Activated CD8-positive, alpha-beta T cell treated with anti-CD3 and anti-CD28 coated beads for 36 hours (primary cell): Measurements from ENCODE around the gene ELMOD3. TPM values are rescaled to one million over a fixed set of nuclear protein-coding genes. Genes with fewer than 3 reads are reported as not detected.
"Not testable (repeated sequence)": the region's sequence is repeated elsewhere in the genome, so short reads cannot be mapped to it uniquely, and the experiment has no call there.

ENCODE experiments used
- ATAC-seq: fragments of 200-7000 bp; cut with Tn5 transposase; one replicate; pipeline ENCODE4 v1.10.0; 2021; ENCODE audit warnings: mild to moderate bottlenecking, moderate library complexity
- CTCF ChIA-PET: fragments of 350-600 bp; sonication (Branson Sonifier 250); formaldehyde crosslinking; loops from one replicate; lab custom pipeline; 2021; ENCODE audit warnings: antibody characterized with exemption; lab: Charles Lee
- POLR2A ChIA-PET: fragments of 350-600 bp; sonication (Branson Sonifier 250); formaldehyde crosslinking; loops from one replicate; lab custom pipeline; 2021; ENCODE audit warnings: antibody characterized with exemption; lab: Charles Lee
- DNase-seq: peaks from one replicate; pipeline ENCODE4 v3.0.0-alpha.2; 2020
- H3K27ac Mint-ChIP-seq: one replicate; pipeline ENCODE4 v1.8.0; 2021; ENCODE audit warnings: mild to moderate bottlenecking, mixed read lengths
- H3K27me3 Mint-ChIP-seq: one replicate; pipeline ENCODE4 v1.8.0; 2021; ENCODE audit warnings: mixed read lengths
- H3K36me3 Mint-ChIP-seq: one replicate; pipeline ENCODE4 v1.8.0; 2021; ENCODE audit warnings: low read depth, mixed read lengths
- H3K4me1 Mint-ChIP-seq: one replicate; pipeline ENCODE4 v1.8.0; 2021; ENCODE audit warnings: low read depth, mixed read lengths
- H3K4me3 Mint-ChIP-seq: one replicate; pipeline ENCODE4 v1.8.0; 2021; ENCODE audit warnings: mild to moderate bottlenecking, moderate library complexity, mixed read lengths
- H3K9me3 Mint-ChIP-seq: one replicate; pipeline ENCODE4 v1.8.0; 2021; ENCODE audit warnings: mixed read lengths
- CTCF ChIP-seq: fragments of 200-600 bp; IDR thresholded peaks from one replicate; pipeline ENCODE4 v1.8.0; 2022; ENCODE audit warnings: antibody characterized with exemption, mild to moderate bottlenecking
- intact Hi-C: fragments of 100-400 bp; cut with micrococcal nuclease; formaldehyde crosslinking; loops from one replicate; pipeline ENCODE4 v1.10.0; 2022
- total RNA-seq, 2 experiments: library from RNA; stranded (reverse); gene quantifications; one replicate each; pipeline ENCODE4 v1.2.3, GENCODE V29; 2021

ELMOD3 gene
- total RNA-seq, 2 experiments from 2014 or later: 11.8 to 13.0 TPM

- peaks cover 31% of the 10 kb centered on the region for H3K4me1 Mint-ChIP-seq
- intact Hi-C loops: loop anchor here (10.0 kb wide), 1 partner anchor 217 kb away; no protein-coding TSS in a partner anchor
- DNase-seq (peak; percentile 96), ATAC-seq (peak; percentile 89)
- no peaks in the 10 kb centered on the region for H3K27me3 Mint-ChIP-seq
- TF ChIP-seq CTCF: no peak
- H3K9me3 Mint-ChIP-seq: no peaks in the 10 kb centered on the region
- CTCF ChIA-PET: interaction anchor here (0.8 to 2.3 kb wide), 6 partner anchors 9 to 223 kb away, joined by 3 to 11 read pairs (median 5); no protein-coding TSS in a partner anchor
- POLR2A ChIA-PET: interaction anchor here (0.6 to 7.8 kb wide), 19 partner anchors 10 to 292 kb away, joined by 3 to 59 read pairs (median 4); partner anchors contain the start of genes ELMOD3, MAT2A, RETSAT and SH2D6
- peak within 1 kb of the TSS; percentile 100 for H3K27ac Mint-ChIP-seq
- peaks cover 49% of the 10 kb centered on the region for H3K36me3 Mint-ChIP-seq
- peak within 1 kb of the TSS; percentile 92 for H3K4me3 Mint-ChIP-seq
Observed at GRCh38 chr2:85327822-85328617, 26.5 kb upstream of the ELMOD3 start, which contains the start of gene TGOLN2. TGOLN2 (minus strand) TSS chr2:85327989; CDS start chr2:85327962, 27 bp downstream.

- H3K36me3 Mint-ChIP-seq: peaks cover 39% of the 10 kb centered on the region
- peaks cover 24% of the 10 kb centered on the region for H3K4me1 Mint-ChIP-seq
- ATAC-seq: no peak
- no peaks in the 10 kb centered on the region for H3K9me3 Mint-ChIP-seq
- CTCF ChIA-PET: no interaction called here
- H3K27ac Mint-ChIP-seq: peak overlapping the region; percentile 49
- DNase-seq: no peak
- H3K27me3 Mint-ChIP-seq: no peaks in the 10 kb centered on the region
- POLR2A ChIA-PET: interaction anchor here (0.5 to 6.3 kb wide), 4 partner anchors 11 to 546 kb away, joined by 3 to 59 read pairs (median 24); partner anchors contain the start of genes ELMOD3 and RETSAT
- intact Hi-C loops: loop anchor here (10.0 kb wide), 1 partner anchor 216 kb away; no protein-coding TSS in a partner anchor
- H3K4me3 Mint-ChIP-seq: peak overlapping the region; percentile 50
- no peak for TF ChIP-seq CTCF
Observed at GRCh38 chr2:85329181-85329651, 25.4 kb upstream of the ELMOD3 start.

GRCh38 chr2:85329701-85330100, 24.9 kb upstream of the ELMOD3 start:
- Mint-ChIP-seq H3K4me1 (peaks cover 19% of the 10 kb centered on the region), H3K4me3 (peak overlapping the region; percentile 50), H3K36me3 (peaks cover 34% of the 10 kb centered on the region)
- ATAC-seq, DNase-seq, CTCF ChIA-PET, H3K9me3 Mint-ChIP-seq, H3K27me3 Mint-ChIP-seq, H3K27ac Mint-ChIP-seq: not testable (repeated sequence)
- intact Hi-C loops: loop anchor here (10.0 kb wide), 1 partner anchor 215 kb away; no protein-coding TSS in a partner anchor
- POLR2A ChIA-PET: interaction anchor here (3.8 kb wide), 1 partner anchor 11 kb away, joined by 45 read pairs; no protein-coding TSS in a partner anchor

GRCh38 chr2:85330839-85331636, 23.5 kb upstream of the ELMOD3 start:
- POLR2A ChIA-PET: interaction anchor here (1.0 kb wide), 1 partner anchor 206 kb away, joined by 5 read pairs; no protein-coding TSS in a partner anchor
- no peak overlapping the region for H3K27ac Mint-ChIP-seq

GRCh38 chr2:85333877-85334276, 20.7 kb upstream of the ELMOD3 start:
- POLR2A ChIA-PET, ATAC-seq, H3K27ac Mint-ChIP-seq, DNase-seq, H3K4me3 Mint-ChIP-seq, H3K9me3 Mint-ChIP-seq, CTCF ChIA-PET, H3K27me3 Mint-ChIP-seq, intact Hi-C loops, H3K36me3 Mint-ChIP-seq: not testable (repeated sequence)
- peaks cover 12% of the 10 kb centered on the region for H3K4me1 Mint-ChIP-seq

More at GRCh38 chr2:85330839-85331636, 23.5 kb upstream of the ELMOD3 start:
- Mint-ChIP-seq H3K27me3 (no peaks in the 10 kb centered on the region), H3K4me1 (peaks cover 13% of the 10 kb centered on the region), H3K4me3 (no peak overlapping the region), H3K9me3 (no peaks in the 10 kb centered on the region), H3K36me3 (peaks cover 21% of the 10 kb centered on the region)
- ATAC-seq (no peak), DNase-seq (peak; percentile 38)
- intact Hi-C loops: no loop called here
- CTCF ChIA-PET: interaction anchor here (1.2 kb wide), 1 partner anchor 24 kb away, joined by 3 read pairs; the partner anchor contains the start of gene ELMOD3
- no peak for TF ChIP-seq CTCF
